ENCODE data around the gene HSBP1L1.
A peak's percentile ranks its signal among the peaks of the same experiment; 100 is the strongest.
"Not testable (repeated sequence)": the region's sequence is repeated elsewhere in the genome, so short reads cannot be mapped to it uniquely, and the experiment has no call there.

The HSBP1L1 gene

GRCh38 chr18:79960161-79960801 is 4.2 kb upstream of the HSBP1L1 start:
- not testable (repeated sequence) for DNase-seq

- DNase-seq, result no peak
Measured at GRCh38 chr18:79960921-79961526, 3.4 kb upstream of the HSBP1L1 start.

- no peak for DNase-seq
Measured at GRCh38 chr18:79961527-79962291, 2.7 kb upstream of the HSBP1L1 start.

GRCh38 chr18:79962311-79962710 is 2.1 kb upstream of the HSBP1L1 start:
- DNase-seq, result no peak

GRCh38 chr18:79962835-79963657 is 1.4 kb upstream of the HSBP1L1 start:
- no peak for DNase-seq

- DNase-seq, result no peak
Measured at GRCh38 chr18:79963658-79964329, 649 bp upstream of the HSBP1L1 start.

GRCh38 chr18:79965119-79965902 is 868 bp downstream of the HSBP1L1 start:
- peak; percentile 59 for DNase-seq

- DNase-seq, result no peak
Measured at GRCh38 chr18:79970419-79971133, 6.1 kb downstream of the HSBP1L1 start.

- no peak for DNase-seq
Measured at GRCh38 chr18:79971211-79971952, 6.9 kb downstream of the HSBP1L1 start.

- DNase-seq, result no peak
Measured at GRCh38 chr18:79971986-79972385, 7.5 kb downstream of the HSBP1L1 start.

GRCh38 chr18:79972720-79973119 is 8.3 kb downstream of the HSBP1L1 start:
- no peak for DNase-seq

GRCh38 chr18:79973517-79973916 is 9.1 kb downstream of the HSBP1L1 start:
- DNase-seq, result no peak

GRCh38 chr18:79974025-79974654 is 9.7 kb downstream of the HSBP1L1 start:
- no peak for DNase-seq

GRCh38 chr18:79975043-79975442 is 10.6 kb downstream of the HSBP1L1 start:
- DNase-seq, result no peak

GRCh38 chr18:79975985-79976680 is 11.7 kb downstream of the HSBP1L1 start:
- DNase-seq, result no peak

- DNase-seq, result no peak
Measured at GRCh38 chr18:79979843-79980242, 15.4 kb downstream of the HSBP1L1 start.

GRCh38 chr18:79980585-79980984 is 16.1 kb downstream of the HSBP1L1 start:
- no peak for DNase-seq

- DNase-seq, result no peak
Measured at GRCh38 chr18:79982736-79983135, 18.3 kb downstream of the HSBP1L1 start.

- DNase-seq, result no peak
Measured at GRCh38 chr18:79983253-79983652, 18.8 kb downstream of the HSBP1L1 start.
